Psoas muscle (tissue), 8 donors: ENCODE results near the gene HDHD3. TPM values are rescaled to one million over a fixed set of nuclear protein-coding genes. Genes with fewer than 3 reads are reported as not detected.
A peak's percentile ranks its signal among the peaks of the same experiment; 100 is the strongest.

Experiments used
- ATAC-seq, 4 donors: fragments of 200-7000 bp; cut with Tn5 transposase; one replicate each; pipeline ENCODE4 v1.9.1; 2020; ENCODE audit warnings: moderate library complexity in 3 of 4, mild to moderate bottlenecking in 2 of 4
- DNase-seq, 2 donors: peaks; one replicate each; pipeline ENCODE4 v3.0.0-alpha.2; 2020
- H3K27ac ChIP-seq: fragments of 200-600 bp; one replicate; pipeline ENCODE4 v1.8.0; 2022
- H3K27me3 ChIP-seq, 3 donors: fragments of 200-600 bp in 1 of 3; one replicate each; pipeline versions ENCODE4 v1.6.1 to v1.8.0; 2013 to 2022; ENCODE audit warnings: low read length in 2 of 3, mild to moderate bottlenecking in 2 of 3, moderate library complexity in 1 of 3; ENCODE audit not compliant: insufficient read depth in 3 of 3
- H3K36me3 ChIP-seq, 2 donors: fragments of 200-600 bp in 1 of 2; one replicate each; pipeline versions ENCODE4 v1.6.1 to v1.8.0; 2013 to 2022; ENCODE audit warnings: low read depth in 1 of 2, mild to moderate bottlenecking in 1 of 2, moderate library complexity in 1 of 2; ENCODE audit not compliant: insufficient read depth in 1 of 2
- H3K4me1 ChIP-seq: fragments of 200-600 bp; one replicate; pipeline ENCODE4 v1.8.0; 2022
- H3K4me3 ChIP-seq: fragments of 200-600 bp; one replicate; pipeline ENCODE4 v1.8.0; 2022; ENCODE audit warnings: mild to moderate bottlenecking
- H3K9me3 ChIP-seq: fragments of 200-600 bp; one replicate; pipeline ENCODE4 v1.8.0; 2022
- CTCF ChIP-seq: fragments of 200-600 bp; IDR thresholded peaks from one replicate; pipeline ENCODE4 v1.8.0; 2022; ENCODE audit warnings: antibody characterized with exemption
- WGBS, 3 donors: extraction: QIAGEN DNeasy Blood & Tissue Kit; methylation state at CpG; one replicate each; pipeline versions ENCODE4 v1.1.6 to v1.1.7; 2013; 5-methylcytosine and 5-hydroxymethylcytosine counted together
- intact Hi-C, 2 donors: fragments of 100-400 bp; cut with DNase I; formaldehyde crosslinking; loops; one replicate each; pipeline versions ENCODE4 v1.11.0 to v1.14.2; 2022
- polyA plus RNA-seq, 3 donors: library from polyadenylated mRNA; stranded (reverse); fragments of 200-250 nt; gene quantifications; one replicate each; pipeline ENCODE4 v1.2.3, GENCODE V29; 2013
- total RNA-seq, 4 donors: library from RNA; stranded (reverse); fragmentation: NEBNext Ultra II Directional in 2 of 4; extraction: Animal tissue kit (Norgen Biotek cat#: 25700) in 2 of 4; gene quantifications; one replicate each; pipeline versions ENCODE4 v1.2.1 to v1.2.4, GENCODE V29; 2021 to 2023
- donor health status: healthy with polysubstance abuse.
- donor health status: DM: no; HTN: no; CAD: no; lungs with moderate emphysema.
- donor health status: Bipolar disorder and iron deficiency.
- donor health status: healthy.
- donor health status: DM: yes; HTN: yes; CAD: no.
- donor health status: DM: no; HTN: no; CAD: no.
- donor health status: DM: no; HTN: no; CAD: no.
- donor health status: DM: yes; HTN: yes; CAD: no.

HDHD3 gene
- total and polyA plus RNA-seq, 7 donors, result 7.0 to 14.9 (median 9.8) TPM

- Histone ChIP-seq H3K9me3 (no peaks in the 10 kb centered on the region), H3K27ac (peak overlapping the region; percentile 34), H3K4me1 (no peaks in the 10 kb centered on the region), H3K4me3 (no peak overlapping the region), H3K27me3 (no peaks in the 10 kb centered on the region), H3K36me3 (no peaks in the 10 kb centered on the region)
- no peak for DNase-seq
- TF ChIP-seq CTCF, result no peak
- 47 to 62% (median 56%) methylated on average over 3 of the region's 3 CpGs for WGBS, 3 donors
- intact Hi-C loops, result no loop called here
- no peak for ATAC-seq
Observed at GRCh38 chr9:113416149-113416721, 39.4 kb upstream of the HDHD3 start.

- 0 to 1% (median 0%) methylated on average over 61 of the region's 61 CpGs for WGBS, 3 donors
- H3K9me3 ChIP-seq, result no peaks in the 10 kb centered on the region
- intact Hi-C loops, result no loop called here
Observed at GRCh38 chr9:113410207-113410864, 33.5 kb upstream of the HDHD3 start, which contains the start of the genes C9orf43 and POLE3. C9orf43 (plus strand) TSS chr9:113410747; CDS start chr9:113413494, 2,747 bp downstream. POLE3 (minus strand) TSS chr9:113410675; CDS start chr9:113410293, 382 bp downstream.

GRCh38 chr9:113409883-113410206, 33.1 kb upstream of the HDHD3 start:
- H3K9me3 ChIP-seq, result no peaks in the 10 kb centered on the region
- peaks cover 9 to 22% of the 10 kb centered on the region in 2 donors for H3K36me3 ChIP-seq
- DNase-seq (no peak), ATAC-seq (peak in 3 of 4 donors; percentile 0 to 1 (median 0))
- no peak for TF ChIP-seq CTCF
- H3K4me1 ChIP-seq, result peaks cover 5% of the 10 kb centered on the region
- no peaks in the 10 kb centered on the region for H3K27me3 ChIP-seq
- H3K27ac ChIP-seq, result peak overlapping the region; percentile 97
- intact Hi-C loops, result loop anchor here (5.0 to 10.0 kb wide), 3 partner anchors 95 to 255 kb away; partner anchors contain the start of gene SLC31A2 (in 1 of the 2)
- H3K4me3 ChIP-seq, result peak overlapping the region; percentile 95
- 0% methylated on average over 20 of the region's 20 CpGs for WGBS, 3 donors

More at GRCh38 chr9:113410207-113410864, 33.5 kb upstream of the HDHD3 start, which contains the start of the genes C9orf43 and POLE3:
- Histone ChIP-seq H3K36me3 (peaks cover 9 to 22% of the 10 kb centered on the region in 2 donors), H3K27ac (peak within 1 kb of the TSS; percentile 97), H3K4me3 (peak within 1 kb of the TSS; percentile 95), H3K27me3 (no peaks in the 10 kb centered on the region), H3K4me1 (peaks cover 5% of the 10 kb centered on the region)
- peak; percentile 96 to 97 for DNase-seq
- no peak for TF ChIP-seq CTCF
- ATAC-seq, result peak; percentile 98 to 99 (median 98)

GRCh38 chr9:113409481-113409880, 32.7 kb upstream of the HDHD3 start:
- H3K4me3 ChIP-seq, result peak overlapping the region; percentile 95
- no peak for ATAC-seq
- WGBS, 3 donors, result 31 to 36% (median 31%) methylated on average over 10 of the region's 10 CpGs
- no peak for DNase-seq
- peaks cover 9 to 22% of the 10 kb centered on the region in 2 donors for H3K36me3 ChIP-seq
- intact Hi-C loops, result loop anchor here (5.0 to 10.0 kb wide), 3 partner anchors 95 to 255 kb away; partner anchors contain the start of gene SLC31A2 (in 1 of the 2)
- peaks cover 5% of the 10 kb centered on the region for H3K4me1 ChIP-seq
- H3K9me3 ChIP-seq, result no peaks in the 10 kb centered on the region
- no peak for TF ChIP-seq CTCF
- H3K27me3 ChIP-seq, result no peaks in the 10 kb centered on the region
- H3K27ac ChIP-seq, result peak overlapping the region; percentile 97
